ENCODE measurements around the gene CEACAM16.

The CEACAM16 gene

DNA sequence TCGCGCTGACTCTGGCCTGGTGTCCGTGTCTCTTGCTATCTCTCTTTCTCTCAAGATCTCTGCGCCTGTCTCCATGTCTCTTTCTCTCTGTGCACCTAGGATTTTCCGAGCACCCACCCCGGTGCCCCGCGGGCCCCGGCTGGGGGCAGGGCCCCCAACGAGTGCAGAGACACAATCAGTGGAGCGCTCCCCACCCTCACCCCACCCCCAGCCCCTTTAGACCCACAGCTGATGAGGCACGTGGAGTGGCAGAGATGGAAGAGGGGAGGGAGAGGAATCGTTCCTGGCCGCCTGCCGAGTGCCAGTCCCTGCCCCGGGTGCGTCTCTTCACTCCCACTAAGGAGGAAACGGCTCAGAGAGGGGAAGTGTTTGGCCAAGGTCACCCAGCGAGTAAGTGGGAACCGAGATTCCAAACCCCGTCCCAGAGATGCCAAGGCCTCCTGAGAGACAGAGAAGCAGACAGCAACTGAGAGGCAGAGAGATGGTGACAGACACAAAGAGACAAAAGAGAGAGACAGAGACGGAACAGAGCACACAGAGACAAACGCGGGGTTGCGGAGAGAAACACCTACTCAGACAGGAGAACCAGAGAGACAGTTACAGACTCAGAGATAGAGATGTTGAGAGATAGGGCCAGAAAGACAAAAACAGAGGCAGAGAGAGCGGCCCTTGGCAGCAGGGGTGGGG lies 48.9 kb downstream of the CEACAM16 start:
- peak in 1 of 2 donors; percentile 52 for DNase-seq

DNA sequence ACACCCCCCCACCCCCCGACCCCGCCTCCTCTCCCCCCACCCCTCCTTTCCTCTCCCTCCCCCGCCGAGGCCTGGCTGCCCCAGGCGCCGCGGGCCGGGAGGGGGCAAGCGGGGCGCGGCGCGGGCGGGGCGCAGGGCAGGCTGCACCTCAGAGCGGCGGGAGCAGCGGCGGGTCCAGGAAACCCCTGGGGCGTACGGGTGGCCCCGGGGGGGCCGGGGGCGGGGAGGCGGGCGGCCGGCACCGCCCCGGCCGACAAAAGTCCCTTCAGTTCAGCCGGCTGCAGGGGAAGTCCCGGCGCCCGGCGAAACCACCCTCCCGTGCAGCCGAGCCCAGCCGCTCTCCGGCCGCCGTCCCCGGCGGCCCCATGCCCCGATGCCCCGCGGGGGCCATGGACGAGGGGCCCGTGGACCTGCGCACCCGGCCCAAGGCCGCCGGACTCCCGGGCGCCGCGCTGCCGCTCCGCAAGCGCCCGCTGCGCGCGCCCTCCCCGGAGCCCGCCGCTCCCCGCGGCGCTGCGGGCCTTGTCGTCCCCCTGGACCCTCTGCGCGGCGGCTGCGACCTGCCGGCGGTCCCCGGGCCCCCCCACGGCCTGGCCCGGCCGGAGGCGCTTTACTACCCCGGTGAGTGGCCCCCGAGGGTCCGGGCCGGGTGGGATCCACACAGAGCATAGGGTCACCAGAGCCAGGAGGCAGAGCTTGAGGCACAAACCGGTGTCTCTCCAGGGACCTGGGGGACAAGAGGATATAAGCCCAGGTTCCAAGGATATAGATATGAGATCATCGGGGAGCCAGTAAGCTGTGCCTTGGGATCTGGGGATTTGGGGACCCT lies 49.7 kb downstream of the CEACAM16 start, which contains the start of gene BCL3:
Gene BCL3, plus strand, starts transcription at position 283 of the 829 bp plus-strand sequence. Its CDS starts 83 bp downstream, at position 366.
- DNase-seq: peak; percentile 90 to 93

DNA sequence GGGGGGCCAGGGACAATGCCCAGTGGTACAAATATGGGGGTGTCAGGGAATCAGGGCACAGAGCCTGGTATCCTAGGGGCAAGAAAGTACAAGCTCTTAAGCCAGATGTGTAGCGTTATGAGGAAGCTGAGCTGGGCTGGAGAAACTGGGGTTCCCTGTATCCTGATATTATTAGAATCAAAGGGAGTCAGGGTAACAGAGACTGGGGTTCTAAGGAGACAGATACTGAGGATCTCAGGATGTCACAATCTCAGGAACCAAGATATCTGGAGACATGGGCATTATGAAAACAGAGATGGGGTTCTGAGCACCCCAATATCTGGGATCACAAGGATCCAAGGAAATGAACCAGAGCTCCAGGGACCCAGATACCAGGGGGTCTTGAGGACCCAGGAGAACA lies 50.3 kb downstream of the CEACAM16 start:
- no peak for DNase-seq

DNA sequence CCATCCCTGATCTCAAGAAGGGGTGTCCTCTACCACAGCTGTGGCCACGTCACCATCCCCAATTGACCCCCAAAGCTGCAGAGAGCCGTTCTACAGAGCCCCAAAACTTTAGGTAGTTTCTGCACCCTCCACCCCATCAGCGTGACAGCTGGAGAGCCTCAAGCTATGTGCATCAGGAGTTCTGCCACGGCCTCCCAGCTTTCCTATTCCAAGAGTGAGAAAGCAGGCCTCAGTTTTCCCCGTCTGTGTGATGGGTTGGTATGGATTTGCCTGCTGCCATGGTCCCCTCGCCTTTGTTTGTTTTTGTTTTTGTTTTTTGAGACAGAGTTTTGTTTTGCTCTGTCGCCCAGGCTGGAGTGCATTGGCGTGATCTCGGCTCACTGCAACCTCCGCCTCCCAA lies 51.0 kb downstream of the CEACAM16 start:
- DNase-seq: no peak

DNA sequence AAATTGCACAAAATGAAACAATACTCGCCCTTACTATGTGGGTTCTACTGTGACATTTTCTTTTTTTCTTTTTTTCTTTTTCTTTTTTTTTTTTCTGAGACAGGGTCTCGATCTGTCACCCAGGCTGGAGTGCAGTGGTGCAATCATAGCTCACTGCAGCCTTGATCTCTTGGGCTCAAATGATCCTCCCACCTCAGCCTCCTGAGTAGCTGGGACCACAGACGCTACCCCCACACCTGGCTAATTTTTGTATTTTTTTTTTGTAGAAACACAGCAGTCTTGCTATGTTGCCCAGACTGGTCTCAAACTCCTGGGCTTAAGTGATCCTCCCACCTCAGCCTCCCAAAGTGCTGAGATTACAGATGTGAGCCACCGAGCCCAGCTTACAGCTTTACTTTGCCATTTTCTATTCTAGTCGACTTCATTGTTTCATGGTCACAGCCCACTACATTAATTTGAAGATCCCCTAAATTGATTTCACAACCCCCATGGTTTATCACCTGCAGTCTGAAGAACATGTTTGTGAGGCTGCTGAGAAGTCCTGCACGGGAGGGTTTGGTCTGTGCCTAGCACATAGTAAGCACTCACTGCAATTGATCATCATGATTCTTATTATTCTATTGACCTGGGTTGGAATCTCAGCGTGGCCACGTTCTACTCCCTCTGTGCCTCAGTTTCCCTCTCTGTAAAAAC lies 53.3 kb downstream of the CEACAM16 start:
- DNase-seq: no peak

DNA sequence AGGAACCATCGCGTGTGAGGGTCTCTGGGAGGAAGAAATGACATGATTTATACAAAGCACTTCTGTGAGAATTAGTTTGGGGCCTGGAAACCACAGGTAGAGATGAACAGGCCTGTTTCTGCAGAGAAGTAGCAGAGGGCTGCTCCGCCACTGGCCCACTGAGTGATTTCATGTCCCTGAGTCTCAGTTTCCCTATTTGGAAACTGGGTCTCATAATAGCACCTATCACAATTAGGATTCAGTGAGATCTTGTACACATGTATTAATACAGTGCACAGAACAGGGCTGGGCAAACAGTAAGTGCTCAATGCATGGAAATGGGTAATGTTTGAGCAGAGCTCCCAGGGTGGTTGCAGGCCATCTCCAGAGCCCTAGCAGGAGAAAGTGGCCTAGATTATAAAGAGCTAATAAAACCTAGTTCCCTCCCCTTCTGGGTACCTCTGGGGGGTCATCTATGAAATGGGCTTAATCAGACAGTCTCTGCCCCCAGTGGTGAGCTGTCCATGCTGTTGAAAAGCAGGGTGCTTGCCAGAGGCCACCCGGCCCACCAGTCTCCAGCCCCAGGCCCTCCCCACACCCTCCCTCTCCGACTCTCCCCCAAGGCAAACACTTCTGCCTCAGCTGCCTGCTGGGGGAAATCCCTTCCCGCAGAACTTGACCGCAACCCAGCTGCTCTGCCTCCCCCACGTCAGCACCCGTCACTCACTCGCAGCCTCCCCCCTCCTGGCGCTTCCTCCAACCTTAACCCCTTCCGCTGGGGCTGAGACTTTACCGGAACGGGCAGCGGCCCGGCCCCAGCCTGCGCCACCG lies 54.1 kb downstream of the CEACAM16 start:
- peak; percentile 98 for DNase-seq

DNA sequence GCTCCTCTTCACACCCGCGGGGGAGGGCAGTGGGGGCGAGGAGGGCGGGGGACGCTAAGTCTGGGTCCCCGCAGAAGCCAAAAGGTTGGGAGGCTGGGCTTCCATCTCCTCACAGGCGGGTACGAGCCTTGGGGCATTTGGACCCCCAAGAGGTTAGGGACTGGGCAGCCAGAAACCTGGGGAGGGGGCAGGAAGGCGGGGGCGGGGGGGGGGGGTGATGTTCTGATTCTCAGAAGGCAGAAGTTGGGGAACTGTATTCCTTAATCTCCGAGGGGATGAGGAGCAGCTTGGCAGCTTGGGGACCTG lies 54.6 kb downstream of the CEACAM16 start:
- no peak for DNase-seq

DNA sequence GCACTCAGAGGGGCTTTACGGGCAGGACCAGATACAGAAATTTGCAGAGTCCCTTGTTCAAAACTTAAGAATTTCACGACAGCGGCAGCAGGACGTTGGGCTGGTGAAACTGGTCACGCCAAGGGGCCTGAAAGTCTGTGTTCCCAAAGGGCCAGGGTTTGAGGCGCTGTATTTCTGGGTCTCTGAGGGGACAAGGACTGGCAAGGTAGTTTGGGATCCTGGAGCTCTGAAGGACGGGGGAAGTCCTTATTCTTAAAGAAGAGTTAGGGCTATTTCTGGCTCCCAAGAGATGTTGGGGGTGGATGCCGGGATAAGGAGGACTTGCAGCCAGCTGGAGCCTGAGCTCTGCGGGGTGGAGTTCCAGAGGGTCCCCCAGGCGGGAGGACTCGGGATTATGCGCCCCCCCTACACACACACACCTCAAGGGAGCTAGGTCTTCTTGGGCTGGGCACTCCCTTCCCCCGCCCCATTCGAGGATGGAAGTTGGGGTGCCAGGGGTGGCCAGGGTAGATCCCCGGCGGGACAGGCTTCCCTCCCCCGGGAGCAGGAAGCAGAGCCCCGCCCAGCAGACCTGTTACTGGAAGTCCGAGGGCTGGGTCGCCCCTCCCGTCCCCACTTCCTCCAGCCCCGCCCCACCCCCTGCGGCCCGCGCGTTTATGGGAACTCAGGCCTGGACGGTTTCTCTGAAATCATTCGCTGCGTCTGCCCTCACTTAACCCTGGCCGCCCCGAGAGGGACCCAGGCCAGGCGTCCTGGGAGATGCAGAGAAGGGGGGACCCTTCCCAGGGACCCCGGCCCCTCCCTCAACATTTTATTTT lies 55.2 kb downstream of the CEACAM16 start:
- peak; percentile 96 for DNase-seq

DNA sequence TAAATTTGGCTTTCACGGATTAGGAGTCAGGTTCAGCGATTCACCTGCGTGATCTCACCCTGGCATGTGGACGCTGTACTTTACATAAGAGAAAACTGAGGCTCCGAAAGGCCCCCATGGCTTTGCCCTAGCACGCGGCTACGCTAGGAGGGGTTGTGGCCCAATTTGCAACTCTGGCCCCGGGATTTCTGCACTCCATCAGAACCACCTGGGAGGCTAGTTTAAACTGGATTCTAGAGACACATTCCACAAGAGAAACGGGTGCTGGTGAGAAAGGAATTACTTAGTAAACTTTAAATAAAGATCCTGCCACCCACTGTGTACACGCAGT lies 55.8 kb downstream of the CEACAM16 start:
- no peak for DNase-seq

DNA sequence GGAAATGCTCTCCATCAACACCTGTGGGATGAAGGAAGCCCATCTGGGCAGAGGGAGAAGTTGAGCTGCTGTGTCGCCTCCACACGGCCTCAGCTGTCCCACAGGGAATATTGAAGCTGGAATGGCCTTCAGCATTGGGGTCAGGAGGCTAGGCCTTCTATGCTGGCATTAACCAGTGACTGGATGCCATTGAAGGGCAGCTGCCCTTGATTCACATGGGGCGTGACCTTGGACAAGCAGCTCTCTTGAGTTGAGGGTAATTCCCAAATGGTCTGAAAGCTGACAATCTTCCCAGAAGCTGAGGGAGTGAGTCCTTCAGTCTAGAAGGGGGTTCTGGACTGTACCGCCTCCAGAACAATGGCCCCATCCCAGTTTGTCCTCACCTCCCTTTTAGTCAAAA lies 56.3 kb downstream of the CEACAM16 start:
- no peak for DNase-seq

DNA sequence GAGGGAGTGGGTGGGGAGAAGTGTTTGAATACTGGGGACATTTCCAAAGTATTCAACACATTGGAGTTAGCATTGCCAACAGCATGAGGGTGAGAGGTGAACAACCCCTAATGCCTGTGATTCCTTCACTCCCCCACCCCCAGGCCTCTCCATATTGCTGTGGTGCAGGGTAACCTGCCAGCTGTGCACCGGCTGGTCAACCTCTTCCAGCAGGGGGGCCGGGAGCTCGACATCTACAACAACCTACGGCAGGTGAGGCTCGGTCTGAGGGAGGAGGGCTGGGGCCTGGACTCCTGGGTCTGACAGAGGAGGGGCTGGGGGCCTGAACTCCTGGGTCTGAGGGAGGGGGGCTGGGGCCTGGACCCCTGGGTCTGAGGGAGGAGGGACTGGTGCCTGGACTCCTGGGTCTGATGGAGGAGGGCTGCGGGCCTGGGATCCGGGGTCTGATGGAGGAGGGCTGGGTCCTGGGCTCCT lies 57.2 kb downstream of the CEACAM16 start:
- DNase-seq: no peak

DNA sequence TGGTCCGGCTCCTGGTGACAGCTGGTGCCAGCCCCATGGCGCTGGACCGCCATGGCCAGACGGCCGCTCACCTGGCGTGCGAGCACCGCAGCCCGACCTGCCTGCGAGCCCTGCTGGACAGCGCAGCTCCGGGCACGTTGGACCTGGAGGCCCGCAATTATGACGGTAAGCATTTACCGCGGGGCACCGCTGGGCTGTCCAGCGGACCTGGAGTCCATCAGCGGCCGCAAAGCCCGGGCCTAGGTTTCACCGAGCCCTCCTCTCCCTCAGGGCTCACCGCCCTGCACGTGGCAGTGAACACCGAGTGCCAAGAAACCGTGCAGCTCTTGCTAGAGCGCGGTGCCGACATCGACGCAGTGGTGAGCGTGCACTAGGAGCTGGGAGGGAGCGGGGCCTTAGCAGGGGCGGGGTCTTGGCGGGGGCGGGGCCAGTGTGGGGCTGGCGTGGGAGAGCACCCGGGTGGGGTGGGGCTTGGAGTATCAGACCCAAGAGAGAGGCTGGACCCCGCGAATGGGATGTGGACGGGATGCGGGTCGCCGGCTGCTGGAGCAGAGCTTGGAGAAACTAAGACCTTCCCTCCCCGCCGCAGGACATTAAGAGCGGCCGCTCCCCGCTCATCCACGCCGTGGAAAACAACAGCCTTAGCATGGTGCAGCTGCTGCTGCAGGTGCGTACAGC lies 58.2 kb downstream of the CEACAM16 start:
- DNase-seq: no peak

DNA sequence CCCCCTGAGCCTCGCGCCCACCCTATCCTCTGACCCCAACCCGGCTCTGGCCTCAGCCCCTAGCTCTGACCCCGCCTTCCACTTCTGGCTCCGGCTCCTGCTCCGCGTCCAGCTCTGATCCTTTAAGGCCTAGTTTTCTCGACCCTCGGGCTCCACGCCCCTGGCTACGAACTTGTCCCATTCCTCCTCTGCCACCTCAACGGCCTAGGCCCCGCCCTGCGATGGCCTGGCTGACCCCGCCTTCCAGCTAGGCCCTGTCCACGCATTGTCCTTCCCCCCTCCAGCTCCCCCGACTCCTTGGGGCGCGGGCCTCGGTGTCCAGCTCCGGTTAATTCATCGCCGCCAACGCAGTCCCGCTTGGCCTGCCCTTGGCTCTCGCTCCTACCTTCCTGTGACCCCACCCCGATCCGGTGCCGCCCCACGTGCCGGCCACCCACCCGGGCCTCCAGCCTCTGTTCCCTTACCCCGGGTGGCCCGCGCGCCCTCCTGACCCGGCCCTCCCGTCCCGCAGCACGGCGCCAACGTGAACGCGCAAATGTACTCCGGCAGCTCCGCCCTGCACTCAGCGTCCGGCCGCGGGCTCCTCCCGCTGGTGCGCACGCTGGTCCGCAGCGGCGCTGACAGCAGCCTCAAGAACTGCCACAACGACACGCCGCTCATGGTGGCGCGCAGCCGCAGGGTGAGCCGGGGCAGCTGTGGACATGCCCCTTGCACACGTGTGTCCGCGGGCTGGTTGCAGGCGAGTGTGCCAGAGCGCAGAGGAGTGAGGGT lies 59.0 kb downstream of the CEACAM16 start:
- no peak for DNase-seq

DNA sequence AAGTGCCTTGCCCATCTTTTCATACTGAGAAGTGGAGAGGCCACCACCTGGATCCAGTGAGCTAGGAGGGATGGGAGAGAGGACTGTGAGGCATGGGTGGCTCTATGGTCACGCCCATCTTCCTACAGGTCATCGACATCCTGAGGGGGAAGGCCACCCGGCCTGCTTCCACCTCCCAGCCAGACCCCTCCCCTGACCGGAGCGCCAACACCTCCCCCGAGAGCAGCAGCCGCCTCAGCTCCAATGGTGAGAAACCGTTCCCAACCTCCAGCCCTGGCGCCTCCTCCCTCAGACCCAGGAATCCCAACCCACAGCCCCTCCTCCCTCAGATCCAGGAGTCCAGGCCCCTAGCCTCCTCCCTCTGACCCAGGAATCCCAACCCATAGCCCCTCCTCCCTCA lies 59.6 kb downstream of the CEACAM16 start:
- DNase-seq: no peak

DNA sequence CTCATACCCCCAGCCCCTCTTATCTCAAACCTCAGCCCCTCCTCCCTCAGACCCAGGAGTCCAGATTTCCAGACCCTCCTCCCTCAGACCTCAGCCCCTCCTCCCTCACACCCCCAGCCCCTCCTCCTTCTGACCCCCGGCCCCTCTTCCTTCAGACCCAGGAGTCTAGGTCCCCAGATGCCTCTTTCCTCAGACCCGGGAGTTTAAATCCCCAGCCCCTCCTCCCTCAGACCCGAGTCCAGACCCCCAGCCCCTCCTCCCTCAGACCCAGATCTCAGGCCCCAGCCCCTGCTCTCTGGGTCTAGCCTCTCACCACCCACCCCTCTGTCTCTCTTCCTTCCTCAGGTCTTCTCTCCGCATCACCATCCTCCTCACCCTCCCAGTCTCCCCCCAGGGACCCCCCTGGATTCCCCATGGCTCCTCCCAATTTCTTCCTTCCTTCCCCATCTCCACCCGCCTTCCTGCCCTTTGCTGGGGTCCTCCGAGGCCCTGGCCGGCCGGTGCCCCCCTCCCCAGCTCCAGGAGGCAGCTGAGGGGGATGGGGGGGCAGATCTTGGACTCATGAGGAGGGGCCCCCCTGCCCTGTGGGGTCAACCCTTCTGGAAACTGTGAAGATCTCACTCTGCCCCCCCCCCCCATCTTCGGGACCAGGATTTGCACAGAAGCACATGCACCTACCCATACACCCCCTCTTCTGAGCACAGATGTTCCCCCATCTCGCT lies 60.3 kb downstream of the CEACAM16 start:
- no peak for DNase-seq

Data from CD4-positive, alpha-beta T cell treated with Interferon alpha-2 for 1 hour (primary cell).